GM23338 (cell line): ENCODE measurements around the gene ABHD16A. TPM values are rescaled to one million over a fixed set of nuclear protein-coding genes. Genes with fewer than 3 reads are reported as not detected.

ENCODE experiments used
- ATAC-seq: fragments of 200-7000 bp; cut with Tn5 transposase; 3 replicates; pipeline ENCODE4 v1.9.1; 2020
- DNase-seq: peaks from one replicate; pipeline ENCODE4 v3.0.0-alpha.2; 2015; ENCODE audit warnings: low spot score
- H2AFZ ChIP-seq: fragments of 200-600 bp; sonication (generic); 2 replicates; pipeline ENCODE4 v1.8.0; 2016; ENCODE audit warnings: antibody characterized with exemption, mild to moderate bottlenecking, moderate library complexity
- H3F3A ChIP-seq: fragments of 200-600 bp; sonication (generic); replicated peaks from 2 replicates; pipeline ENCODE4 v1.8.0; 2017; ENCODE audit warnings: antibody characterized with exemption, mixed run types, low read depth
- H3K27ac ChIP-seq: fragments of 200-600 bp; sonication (generic); 2 replicates; pipeline ENCODE4 v1.6.1; 2016; ENCODE audit warnings: low read depth
- H3K27me3 ChIP-seq: fragments of 200-600 bp; sonication (generic); 2 replicates; pipeline ENCODE4 v1.8.0; 2016; ENCODE audit warnings: mild to moderate bottlenecking, mixed run types, moderate library complexity; ENCODE audit not compliant: insufficient read depth
- H3K36me3 ChIP-seq: fragments of 200-600 bp; sonication (generic); 2 replicates; pipeline ENCODE4 v1.8.0; 2016; ENCODE audit warnings: mild to moderate bottlenecking; ENCODE audit not compliant: insufficient read depth
- H3K4me1 ChIP-seq: fragments of 200-600 bp; sonication (generic); 2 replicates; pipeline ENCODE4 v1.8.0; 2016; ENCODE audit warnings: mild to moderate bottlenecking, moderate library complexity; ENCODE audit not compliant: insufficient read depth
- H3K4me2 ChIP-seq: fragments of 200-600 bp; sonication (generic); 2 replicates; pipeline ENCODE4 v1.7.1; 2017; ENCODE audit warnings: mixed run types
- H3K4me3 ChIP-seq: fragments of 200-600 bp; sonication (generic); 2 replicates; pipeline ENCODE4 v1.6.1; 2016; ENCODE audit warnings: mixed run types
- H3K79me2 ChIP-seq: fragments of 200-600 bp; sonication (generic); replicated peaks from 2 replicates; pipeline ENCODE4 v1.8.0; 2017; ENCODE audit warnings: mild to moderate bottlenecking; ENCODE audit not compliant: insufficient read depth
- H3K9me2 ChIP-seq: fragments of 200-600 bp; sonication (generic); 2 replicates; pipeline ENCODE4 v1.8.0; 2017; ENCODE audit not compliant: insufficient read depth
- H4K20me1 ChIP-seq: fragments of 200-600 bp; sonication (generic); replicated peaks from 2 replicates; pipeline ENCODE4 v1.8.0; 2017; ENCODE audit warnings: mild to moderate bottlenecking; ENCODE audit not compliant: insufficient read depth
- H3K27ac Mint-ChIP-seq: 2 replicates; pipeline ENCODE4 v1.8.0; 2020; ENCODE audit warnings: inconsistent platforms, mild to moderate bottlenecking, moderate library complexity, mixed read lengths
- H3K27me3 Mint-ChIP-seq: 3 replicates; pipeline ENCODE4 v1.8.0; 2022; ENCODE audit warnings: low read depth, mild to moderate bottlenecking, moderate library complexity, mixed read lengths, inconsistent platforms; ENCODE audit not compliant: insufficient read depth, poor library complexity
- H3K36me3 Mint-ChIP-seq: 3 replicates; pipeline ENCODE4 v1.8.0; 2021; ENCODE audit warnings: low read depth, mild to moderate bottlenecking, inconsistent platforms, moderate library complexity, mixed read lengths
- H3K4me1 Mint-ChIP-seq: 3 replicates; pipeline ENCODE4 v1.8.0; 2020; ENCODE audit warnings: mild to moderate bottlenecking, inconsistent platforms, mixed read lengths
- H3K4me3 Mint-ChIP-seq: 3 replicates; pipeline ENCODE4 v1.8.0; 2021; ENCODE audit warnings: moderate library complexity, mild to moderate bottlenecking, inconsistent platforms, mixed read lengths
- H3K9me3 Mint-ChIP-seq: 3 replicates; pipeline ENCODE4 v1.8.0; 2020; ENCODE audit warnings: moderate library complexity, mild to moderate bottlenecking, inconsistent platforms, mixed read lengths
- CREB1 ChIP-seq: fragments of 250-450 bp; sonication (Bioruptor Pico); IDR thresholded peaks from 2 replicates; pipeline ENCODE4 v1.5.0; 2020; ENCODE audit warnings: low read depth, mild to moderate bottlenecking, moderate library complexity
- ETS1 ChIP-seq: IDR thresholded peaks from 2 replicates; pipeline ENCODE4 v1.6.1; 2016; ENCODE audit warnings: antibody characterized with exemption
- EZH2phosphoT487 ChIP-seq: fragments of 200-600 bp; sonication (generic); IDR thresholded peaks from one replicate; pipeline ENCODE4 v1.8.1; 2018; ENCODE audit warnings: antibody characterized with exemption; ENCODE audit not compliant: unreplicated experiment
- JUNB ChIP-seq: IDR thresholded peaks from one replicate; pipeline ENCODE4 v1.6.1; 2016; ENCODE audit warnings: antibody characterized with exemption; ENCODE audit not compliant: unreplicated experiment
- NANOG ChIP-seq: IDR thresholded peaks from 2 replicates; pipeline ENCODE4 v1.6.1; 2016; ENCODE audit warnings: antibody characterized with exemption, borderline replicate concordance
- POLR2AphosphoS5 ChIP-seq: IDR thresholded peaks from 2 replicates; pipeline ENCODE4 v1.6.1; 2016; ENCODE audit warnings: antibody characterized with exemption, low read depth
- STAT1 ChIP-seq: IDR thresholded peaks from one replicate; pipeline ENCODE4 v1.6.1; 2016; ENCODE audit warnings: antibody characterized with exemption; ENCODE audit not compliant: unreplicated experiment
- ZNF114 ChIP-seq: fragments of 250-450 bp; sonication (Bioruptor Pico); IDR thresholded peaks from 2 replicates; pipeline ENCODE4 v1.5.0; 2020; ENCODE audit warnings: mild to moderate bottlenecking, moderate library complexity
- polyA plus RNA-seq: library from polyadenylated mRNA; unstranded; fragments of >200 nt; fragmentation: Nextera tagmentation; extraction: Ambion mirVana; gene quantifications from 2 replicates; pipeline ENCODE4 v1.2.1, GENCODE V29; 2016
- total RNA-seq: library from RNA; depleted of rRNA; stranded (reverse); fragments of >200 nt; shearing (Covaris generic); gene quantifications from 2 replicates; pipeline ENCODE4 v1.2.3, GENCODE V29; 2014
- TF ChIP-seq, protein P1 (sequence below), 2 experiments: fragments of 200-600 bp in 1 of 2; sonication (generic) in 1 of 2; conservative IDR thresholded peaks; 2 replicates each; pipeline versions ENCODE4 v1.5.1 to v1.6.1; 2016 to 2017; ENCODE audit warnings: antibody characterized with exemption in 2 of 2, low read depth in 2 of 2, mild to moderate bottlenecking in 2 of 2, moderate library complexity in 1 of 2
- TF ChIP-seq, protein P2 (sequence below): IDR thresholded peaks from one replicate; pipeline ENCODE4 v1.6.1; 2018; ENCODE audit warnings: antibody characterized with exemption; ENCODE audit not compliant: unreplicated experiment

ABHD16A gene
- total and polyA plus RNA-seq, 2 experiments from 2014 or later = 26.9 to 37.0 TPM

- H3K27ac Mint-ChIP-seq = no peak overlapping the region
These were observed 57.8 kb downstream of the ABHD16A start for GRCh38 chr6:31645325-31645724.

GRCh38 chr6:31643818-31644454 lies 59.2 kb downstream of the ABHD16A start:
- no peak overlapping the region for H3K4me3 ChIP-seq
- H3K79me2 ChIP-seq = peaks cover under 1% of the 10 kb centered on the region; the same call in 1 of the 2 replicates
- no peaks in the 10 kb centered on the region for H3K27me3 ChIP-seq
- H2AFZ ChIP-seq = no peak overlapping the region
- H3K36me3 Mint-ChIP-seq = peaks cover 85% of the 10 kb centered on the region
- no peaks in the 10 kb centered on the region for H3K4me1 Mint-ChIP-seq
- H3K4me1 ChIP-seq = no peaks in the 10 kb centered on the region
- no peaks in the 10 kb centered on the region for H3K9me2 ChIP-seq
- DNase-seq (no peak), ATAC-seq (no peak; the same call in 2 of the 3 replicates)
- peaks cover 2% of the 10 kb centered on the region for H3K27me3 Mint-ChIP-seq
- no peaks in the 10 kb centered on the region for H3K9me3 Mint-ChIP-seq
- no peak overlapping the region for H3K27ac ChIP-seq
- H3F3A ChIP-seq = peaks cover 16% of the 10 kb centered on the region
- peaks cover 36% of the 10 kb centered on the region for H3K36me3 ChIP-seq
- no peak for TF ChIP-seq CREB1
- TF ChIP-seq, protein P1, sequence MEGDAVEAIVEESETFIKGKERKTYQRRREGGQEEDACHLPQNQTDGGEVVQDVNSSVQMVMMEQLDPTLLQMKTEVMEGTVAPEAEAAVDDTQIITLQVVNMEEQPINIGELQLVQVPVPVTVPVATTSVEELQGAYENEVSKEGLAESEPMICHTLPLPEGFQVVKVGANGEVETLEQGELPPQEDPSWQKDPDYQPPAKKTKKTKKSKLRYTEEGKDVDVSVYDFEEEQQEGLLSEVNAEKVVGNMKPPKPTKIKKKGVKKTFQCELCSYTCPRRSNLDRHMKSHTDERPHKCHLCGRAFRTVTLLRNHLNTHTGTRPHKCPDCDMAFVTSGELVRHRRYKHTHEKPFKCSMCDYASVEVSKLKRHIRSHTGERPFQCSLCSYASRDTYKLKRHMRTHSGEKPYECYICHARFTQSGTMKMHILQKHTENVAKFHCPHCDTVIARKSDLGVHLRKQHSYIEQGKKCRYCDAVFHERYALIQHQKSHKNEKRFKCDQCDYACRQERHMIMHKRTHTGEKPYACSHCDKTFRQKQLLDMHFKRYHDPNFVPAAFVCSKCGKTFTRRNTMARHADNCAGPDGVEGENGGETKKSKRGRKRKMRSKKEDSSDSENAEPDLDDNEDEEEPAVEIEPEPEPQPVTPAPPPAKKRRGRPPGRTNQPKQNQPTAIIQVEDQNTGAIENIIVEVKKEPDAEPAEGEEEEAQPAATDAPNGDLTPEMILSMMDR (conservative IDR thresholded peaks at IDR 0.05; ENCODE audit: low read depth in 2 of 2) = no peak
- TF ChIP-seq ETS1 = no peak
- no peak for TF ChIP-seq NANOG
- TF ChIP-seq, protein P2, sequence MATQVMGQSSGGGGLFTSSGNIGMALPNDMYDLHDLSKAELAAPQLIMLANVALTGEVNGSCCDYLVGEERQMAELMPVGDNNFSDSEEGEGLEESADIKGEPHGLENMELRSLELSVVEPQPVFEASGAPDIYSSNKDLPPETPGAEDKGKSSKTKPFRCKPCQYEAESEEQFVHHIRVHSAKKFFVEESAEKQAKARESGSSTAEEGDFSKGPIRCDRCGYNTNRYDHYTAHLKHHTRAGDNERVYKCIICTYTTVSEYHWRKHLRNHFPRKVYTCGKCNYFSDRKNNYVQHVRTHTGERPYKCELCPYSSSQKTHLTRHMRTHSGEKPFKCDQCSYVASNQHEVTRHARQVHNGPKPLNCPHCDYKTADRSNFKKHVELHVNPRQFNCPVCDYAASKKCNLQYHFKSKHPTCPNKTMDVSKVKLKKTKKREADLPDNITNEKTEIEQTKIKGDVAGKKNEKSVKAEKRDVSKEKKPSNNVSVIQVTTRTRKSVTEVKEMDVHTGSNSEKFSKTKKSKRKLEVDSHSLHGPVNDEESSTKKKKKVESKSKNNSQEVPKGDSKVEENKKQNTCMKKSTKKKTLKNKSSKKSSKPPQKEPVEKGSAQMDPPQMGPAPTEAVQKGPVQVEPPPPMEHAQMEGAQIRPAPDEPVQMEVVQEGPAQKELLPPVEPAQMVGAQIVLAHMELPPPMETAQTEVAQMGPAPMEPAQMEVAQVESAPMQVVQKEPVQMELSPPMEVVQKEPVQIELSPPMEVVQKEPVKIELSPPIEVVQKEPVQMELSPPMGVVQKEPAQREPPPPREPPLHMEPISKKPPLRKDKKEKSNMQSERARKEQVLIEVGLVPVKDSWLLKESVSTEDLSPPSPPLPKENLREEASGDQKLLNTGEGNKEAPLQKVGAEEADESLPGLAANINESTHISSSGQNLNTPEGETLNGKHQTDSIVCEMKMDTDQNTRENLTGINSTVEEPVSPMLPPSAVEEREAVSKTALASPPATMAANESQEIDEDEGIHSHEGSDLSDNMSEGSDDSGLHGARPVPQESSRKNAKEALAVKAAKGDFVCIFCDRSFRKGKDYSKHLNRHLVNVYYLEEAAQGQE = no peak
- TF ChIP-seq JUNB = no peak
- no peak for TF ChIP-seq EZH2phosphoT487
- no peak for TF ChIP-seq STAT1
- TF ChIP-seq ZNF114 = no peak
- TF ChIP-seq POLR2AphosphoS5 = no peak
- no peak overlapping the region for H3K27ac Mint-ChIP-seq
- H3K4me3 Mint-ChIP-seq = no peak overlapping the region
- H4K20me1 ChIP-seq = peaks cover 4% of the 10 kb centered on the region; the same call in 1 of the 2 replicates
- H3K4me2 ChIP-seq = no peak overlapping the region

More at GRCh38 chr6:31645325-31645724, 57.8 kb downstream of the ABHD16A start:
- no peaks in the 10 kb centered on the region for H3K27me3 Mint-ChIP-seq
- Histone ChIP-seq H3K79me2 (peaks cover 14% of the 10 kb centered on the region), H3F3A (peaks cover 2% of the 10 kb centered on the region; the same call in 1 of the 2 replicates), H3K4me1 (no peaks in the 10 kb centered on the region), H3K36me3 (peaks cover 41% of the 10 kb centered on the region), H3K27ac (no peak overlapping the region), H4K20me1 (peaks cover 8% of the 10 kb centered on the region; the same call in 1 of the 2 replicates), H2AFZ (no peak overlapping the region), H3K4me2 (no peak overlapping the region), H3K27me3 (no peaks in the 10 kb centered on the region), H3K9me2 (no peaks in the 10 kb centered on the region), H3K4me3 (no peak overlapping the region)
- H3K9me3 Mint-ChIP-seq = no peaks in the 10 kb centered on the region
- ATAC-seq (no peak), DNase-seq (no peak)
- H3K4me1 Mint-ChIP-seq = peaks cover 6% of the 10 kb centered on the region; the same call in 1 of the 3 replicates
- H3K4me3 Mint-ChIP-seq = peak overlapping the region; percentile 7; the same call in 1 of the 3 replicates
- H3K36me3 Mint-ChIP-seq = peaks cover 86% of the 10 kb centered on the region
- TF ChIP-seq POLR2AphosphoS5 (no peak), EZH2phosphoT487 (no peak)
